Stimulated activated CD8-positive, alpha-beta memory T cell treated with anti-CD3 and anti-CD28 coated beads, Interleukin-4, amount 100 ng/mL, for 4 hours (primary cell): Measurements from ENCODE around the gene DOK5.
"Not testable (repeated sequence)": the region's sequence is repeated elsewhere in the genome, so short reads cannot be mapped to it uniquely, and the experiment has no call there.

ENCODE experiments used
- DNase-seq, 2 donors: peaks; one replicate each; pipeline ENCODE4 v3.0.0-alpha.2; 2020; ENCODE audit warnings: low read depth in 2 of 2, low spot score in 1 of 2

Gene DOK5

GRCh38 chr20:54470697-54471096 is 4.7 kb upstream of the DOK5 start:
- no peak for DNase-seq

DNA sequence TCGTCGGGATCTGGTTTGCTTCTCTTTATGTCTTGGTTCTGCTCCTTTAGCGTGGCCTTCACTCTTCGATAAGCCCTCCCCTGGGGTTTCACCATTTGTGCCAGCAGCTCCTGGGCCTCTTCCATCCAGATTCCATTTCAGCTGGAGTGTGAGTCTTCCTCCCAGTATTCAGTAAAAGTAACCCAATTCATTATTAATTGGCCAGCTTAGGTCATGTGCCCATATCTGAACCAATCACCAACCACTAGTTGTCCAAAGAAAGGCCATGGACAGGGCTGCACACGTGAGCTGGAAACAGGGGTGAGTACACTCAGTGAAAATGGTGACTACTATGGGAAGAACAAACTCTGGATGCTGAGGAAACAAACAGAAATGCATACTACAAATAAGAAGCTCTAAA is 2.8 kb upstream of the DOK5 start:
- no peak for DNase-seq

DNA sequence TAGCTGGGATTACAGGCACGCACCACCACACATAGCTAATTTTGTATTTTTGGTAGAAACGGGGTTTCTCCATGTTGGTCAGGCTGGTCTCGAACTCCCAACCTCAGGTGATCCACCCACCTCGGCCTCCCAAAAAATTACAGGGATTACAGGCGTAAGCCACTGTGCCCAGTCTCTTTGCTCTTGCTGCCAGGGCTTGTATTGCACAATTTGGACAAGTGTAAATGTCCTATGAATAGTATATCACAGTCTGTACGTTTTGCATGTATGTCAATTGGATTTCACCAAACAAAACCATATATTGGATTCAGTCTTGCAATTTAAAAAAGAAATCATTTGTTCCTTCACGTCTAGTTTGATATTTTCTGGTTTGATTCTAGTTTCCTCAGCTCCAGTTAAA is 2.1 kb upstream of the DOK5 start:
- DNase-seq: no peak

DNA sequence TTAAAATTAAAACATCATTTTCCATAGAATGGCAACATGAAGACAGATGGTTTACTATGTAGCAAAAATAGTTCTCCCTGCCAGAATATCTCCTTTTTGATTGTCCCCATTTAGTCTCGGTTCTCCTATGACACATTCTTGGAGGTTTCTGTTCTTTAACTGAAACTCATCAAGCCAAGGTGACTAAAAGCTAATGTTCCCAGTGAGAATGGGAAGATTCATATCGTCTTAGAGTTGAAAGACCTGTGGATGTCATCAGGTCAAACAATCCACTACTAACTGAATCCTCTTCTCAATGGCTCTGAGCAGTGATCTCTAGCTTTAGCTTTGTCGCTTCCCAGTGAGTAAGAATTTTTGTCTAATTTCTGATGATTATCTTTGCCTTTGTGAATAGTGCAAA is 1.3 kb upstream of the DOK5 start:
- DNase-seq: no peak

DNA sequence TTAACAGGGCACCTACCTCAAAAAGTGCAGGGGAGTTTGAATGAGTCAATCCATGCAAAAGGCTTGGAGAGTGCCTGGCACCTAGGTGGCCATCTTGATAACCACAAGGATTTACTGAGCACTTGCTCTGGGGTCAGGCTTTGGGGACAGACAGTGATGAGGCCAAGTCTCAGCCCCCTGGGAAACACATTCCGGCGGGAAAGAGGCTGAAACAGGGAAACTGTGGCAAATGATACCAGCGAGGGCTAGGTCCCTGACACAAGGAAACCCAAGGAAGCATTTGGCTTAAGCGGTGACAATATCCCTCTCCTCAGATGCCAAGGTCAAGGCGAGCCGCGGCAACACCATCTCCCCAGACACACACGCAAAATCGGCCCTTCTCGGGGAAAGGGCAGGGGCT is 527 bp upstream of the DOK5 start:
- no peak for DNase-seq

GRCh38 chr20:54476169-54477009 is 996 bp downstream of the DOK5 start:
- no peak for DNase-seq

GRCh38 chr20:54477191-54477955 is 2.0 kb downstream of the DOK5 start:
- DNase-seq: no peak

DNA sequence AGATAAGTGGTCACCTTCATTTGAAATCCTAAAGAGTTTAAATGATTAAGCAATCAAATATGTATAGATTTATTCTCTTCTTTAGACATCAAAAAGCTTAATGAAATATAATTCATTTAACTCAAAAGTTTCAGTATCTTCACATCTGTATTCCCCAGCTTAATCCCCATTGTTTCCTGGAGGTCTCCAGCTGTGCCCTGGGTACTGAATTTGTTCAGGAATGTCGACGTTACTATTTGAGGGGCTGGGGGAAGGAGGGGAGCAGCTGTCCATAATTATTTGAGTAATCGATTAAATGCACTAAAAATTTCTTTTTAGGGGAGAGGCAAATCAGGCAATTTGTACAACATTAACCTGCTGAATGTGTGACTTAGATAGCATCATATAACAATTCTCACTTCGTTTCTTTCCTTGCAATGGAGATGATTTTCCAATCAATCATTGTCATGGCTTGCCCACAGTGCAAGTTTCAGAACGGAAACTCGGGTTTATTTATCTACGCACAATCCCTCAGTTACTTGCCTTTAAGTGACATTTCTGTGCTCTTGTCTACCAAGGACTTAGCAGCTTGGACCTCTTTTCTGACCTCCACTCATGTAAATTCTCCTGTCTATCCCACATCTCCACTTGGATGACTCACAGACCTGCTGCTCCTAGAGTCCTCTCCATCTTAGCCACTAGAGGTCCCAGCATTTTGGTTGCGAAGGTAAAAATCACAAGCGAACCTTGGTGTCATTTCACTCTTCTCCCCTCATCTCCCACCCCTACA is 3.9 kb downstream of the DOK5 start:
- DNase-seq: no peak

GRCh38 chr20:54479937-54480336 is 4.5 kb downstream of the DOK5 start:
- not testable (repeated sequence) for DNase-seq

GRCh38 chr20:54481442-54481841 is 6.0 kb downstream of the DOK5 start:
- no peak for DNase-seq

DNA sequence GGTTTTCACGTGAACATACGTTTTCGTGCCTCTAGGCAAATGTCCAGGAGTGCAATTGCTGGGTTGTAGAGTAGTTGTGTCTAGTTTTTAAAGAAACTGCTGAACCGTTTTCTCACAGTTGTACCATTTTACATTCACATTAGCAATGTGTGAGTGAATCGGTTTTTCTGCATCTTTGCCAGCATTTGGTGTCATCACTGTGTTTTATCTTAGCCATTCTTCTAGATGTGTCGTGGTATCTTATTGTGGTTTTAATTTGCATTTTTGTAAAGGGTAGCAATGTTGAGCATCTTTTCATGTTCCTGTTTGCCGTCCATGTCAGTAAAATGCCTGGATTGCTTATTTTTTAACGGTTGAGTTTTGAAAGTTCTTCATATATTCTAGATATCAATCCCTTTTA is 10.2 kb downstream of the DOK5 start:
- DNase-seq: no peak

GRCh38 chr20:54486585-54486984 is 11.2 kb downstream of the DOK5 start:
- no peak for DNase-seq

GRCh38 chr20:54488442-54488841 is 13.0 kb downstream of the DOK5 start:
- DNase-seq: no peak

DNA sequence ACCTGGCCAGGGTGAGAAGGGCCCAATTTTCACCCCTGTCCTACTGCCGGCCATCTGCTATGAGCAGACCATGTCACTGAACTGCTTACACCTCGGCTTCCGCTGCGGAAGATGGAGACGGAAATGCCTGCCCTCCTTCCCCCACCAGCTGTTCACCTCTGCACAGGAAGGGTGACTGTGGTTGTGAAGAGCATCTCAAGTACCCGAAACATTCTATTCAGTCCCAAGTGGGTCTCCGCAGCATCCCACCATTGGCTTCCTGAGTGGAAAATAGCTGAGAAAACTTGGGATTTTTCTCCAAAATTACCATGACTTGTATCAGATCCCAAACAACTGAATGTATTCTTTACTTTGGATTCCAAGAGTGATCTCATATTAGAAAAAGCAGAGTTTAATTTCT is 16.1 kb downstream of the DOK5 start:
- no peak for DNase-seq

GRCh38 chr20:54494303-54495006 is 19.1 kb downstream of the DOK5 start:
- no peak for DNase-seq

DNA sequence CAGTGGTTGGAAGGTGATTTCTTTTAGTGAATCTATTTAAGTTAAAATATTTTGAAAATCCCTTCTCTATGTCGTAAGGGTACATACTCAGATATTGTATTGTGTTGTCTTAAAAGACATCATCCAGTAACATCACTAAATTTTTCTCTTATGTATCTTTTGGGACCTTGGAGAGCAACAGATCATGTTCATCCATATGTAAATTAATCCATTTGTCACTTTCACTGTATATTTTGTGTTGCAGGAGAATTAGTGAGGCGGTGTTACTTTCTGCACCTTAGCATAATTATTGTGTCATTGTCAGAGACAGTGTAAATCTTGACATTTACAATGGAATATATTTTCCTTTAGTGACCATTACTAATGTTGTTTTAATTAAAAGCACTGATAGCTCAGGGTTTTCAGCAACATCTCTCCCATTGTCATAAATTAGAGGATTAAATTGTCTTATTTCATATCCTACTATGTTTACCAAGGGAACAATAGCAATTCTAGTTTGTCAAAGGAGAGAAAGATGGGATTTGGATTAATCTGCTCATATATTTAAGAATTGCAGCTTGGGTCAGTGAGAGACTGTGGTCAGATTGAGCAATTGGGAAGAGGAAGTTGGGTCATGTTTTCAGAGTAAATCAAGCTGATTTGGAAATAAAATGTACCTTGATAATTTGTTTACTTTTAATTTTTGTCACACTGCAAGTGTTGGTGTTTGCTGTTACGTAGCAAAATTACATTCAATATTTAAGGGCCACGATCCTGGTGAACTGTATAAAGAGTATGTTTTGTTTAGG is 22.7 kb downstream of the DOK5 start:
- no peak for DNase-seq

DNA sequence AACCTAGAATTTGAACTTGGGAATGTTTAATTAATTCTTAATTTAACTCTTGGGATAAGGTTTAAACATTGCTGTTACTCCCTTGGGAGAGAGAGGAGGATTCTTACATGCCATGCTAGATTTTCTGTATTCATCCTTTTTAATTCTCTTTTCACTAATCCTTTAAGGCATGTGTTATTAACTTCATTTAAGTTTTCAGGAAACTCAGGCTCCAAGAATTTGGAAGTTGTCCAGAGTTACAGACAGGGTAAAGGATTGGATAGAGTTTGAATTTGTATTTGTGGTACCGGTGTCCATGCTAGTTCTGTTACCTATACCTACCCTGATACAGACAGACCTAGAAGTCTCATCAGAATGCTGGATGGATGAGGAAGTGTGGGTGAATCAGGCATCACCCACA is 23.7 kb downstream of the DOK5 start:
- DNase-seq: no peak

- no peak for DNase-seq
These were observed 26.8 kb downstream of the DOK5 start for GRCh38 chr20:54502179-54502578.

DNA sequence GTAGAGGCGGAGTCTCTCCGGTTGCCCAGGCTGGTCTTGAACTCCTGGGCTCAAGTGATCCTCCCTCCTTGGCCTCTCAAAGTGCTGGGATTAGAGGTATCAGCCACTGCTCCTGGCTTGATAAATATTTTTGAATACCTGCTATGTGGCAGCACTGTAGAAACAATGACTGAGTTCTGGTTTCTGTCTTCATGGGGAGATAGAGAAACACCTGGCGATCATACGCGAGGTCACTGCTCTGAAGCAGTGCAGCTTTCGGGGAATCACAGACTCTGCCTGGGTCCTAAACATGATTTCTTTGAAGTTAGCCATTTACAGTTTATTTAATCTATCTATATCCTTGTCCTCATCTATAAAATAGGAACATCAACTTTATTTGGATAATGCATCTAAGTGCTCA is 31.2 kb downstream of the DOK5 start:
- DNase-seq: no peak

DNA sequence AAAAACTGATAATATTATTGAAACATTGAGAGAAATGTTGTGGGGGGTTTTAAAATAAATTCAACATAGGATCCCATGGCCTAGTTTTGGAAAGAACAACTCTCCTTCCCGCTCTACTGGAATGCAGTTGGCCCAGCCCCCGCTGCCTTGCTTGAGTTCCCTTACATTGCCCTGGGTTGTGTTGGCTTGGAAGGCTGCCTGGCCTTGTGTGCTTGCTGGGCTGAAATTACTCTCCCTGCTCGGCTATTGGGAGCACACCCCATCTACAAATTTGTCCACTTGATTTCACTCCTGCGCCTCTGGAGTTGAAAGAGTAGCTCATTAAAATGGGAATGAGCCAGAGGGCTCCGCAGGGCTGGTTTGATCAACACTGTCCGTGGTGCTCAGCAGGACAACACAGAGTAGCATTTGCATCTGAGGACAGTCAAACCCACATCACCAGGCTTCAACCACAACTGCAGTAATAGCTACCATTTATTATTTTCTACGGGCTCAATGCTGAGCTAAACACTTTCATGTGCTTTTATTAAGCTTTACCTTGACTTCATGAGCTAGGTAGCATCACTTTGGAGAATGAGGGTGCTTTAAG is 35.2 kb downstream of the DOK5 start:
- no peak for DNase-seq
